Esophagus squamous epithelium (tissue), 5 donors: ENCODE results near the gene TCOF1. TPM values are rescaled to one million over a fixed set of nuclear protein-coding genes. Genes with fewer than 3 reads are reported as not detected.

ENCODE experiments used
- DNase-seq: peaks from one replicate; lab custom pipeline; 2025; lab: John Stamatoyannopoulos, UW
- H3K27ac ChIP-seq, 4 donors: fragments of 200-600 bp; sonication (generic); one replicate each; pipeline ENCODE4 v1.5.1; 2016 to 2019; ENCODE audit warnings: mild to moderate bottlenecking in 1 of 4
- H3K27me3 ChIP-seq, 4 donors: fragments of 200-600 bp; sonication (generic); 1 replicate in 3 of 4; 2 replicates in 1 of 4; pipeline versions ENCODE4 v1.5.1 to v1.6.0; 2017 to 2021; ENCODE audit warnings: antibody characterized with exemption in 1 of 4
- H3K36me3 ChIP-seq, 3 donors: fragments of 200-600 bp; sonication (generic); one replicate each; pipeline ENCODE4 v1.5.1; 2016 to 2019
- H3K4me1 ChIP-seq, 3 donors: fragments of 200-600 bp; sonication (generic); one replicate each; pipeline ENCODE4 v1.5.1; 2017 to 2019
- H3K4me3 ChIP-seq, 4 donors: fragments of 200-600 bp; sonication (generic); 1 replicate in 3 of 4; 2 replicates in 1 of 4; pipeline ENCODE4 v1.5.1; 2016 to 2019; ENCODE audit warnings: mild to moderate bottlenecking in 2 of 4, moderate library complexity in 1 of 4
- H3K9me3 ChIP-seq, 3 donors: fragments of 200-600 bp; sonication (generic); one replicate each; pipeline ENCODE4 v1.5.1; 2016 to 2019
- CTCF ChIP-seq, 6 experiments: fragments of 450-650 bp in 4 of 6; fragments of 200-600 bp in 2 of 6; sonication (generic) in 2 of 6; IDR thresholded peaks; one replicate each; pipeline ENCODE4 v1.5.1; 2016 to 2019; ENCODE audit warnings: antibody characterized with exemption in 6 of 6, mild to moderate bottlenecking in 4 of 6, moderate library complexity in 4 of 6
- POLR2A ChIP-seq, 4 donors: fragments of 450-650 bp; IDR thresholded peaks; one replicate each; pipeline ENCODE4 v1.6.1; 2017; ENCODE audit warnings: antibody characterized with exemption in 4 of 4, mild to moderate bottlenecking in 4 of 4, moderate library complexity in 3 of 4
- WGBS, 2 donors: methylation state at CpG; one replicate each; pipeline ENCODE4 v1.1.5; 2018; 5-methylcytosine and 5-hydroxymethylcytosine counted together
- intact Hi-C: fragments of 100-400 bp; cut with DNase I; formaldehyde crosslinking; loops from one replicate; pipeline ENCODE4 v1.15.0; 2022
- total RNA-seq, 4 donors: library from RNA; depleted of rRNA; stranded (reverse); fragments of >200 nt; gene quantifications; one replicate each; pipeline ENCODE4 v1.1.0, GENCODE V29; 2016
- donor health status: DM: yes; HTN: yes; CAD: no.

TCOF1 gene
- total RNA-seq, 4 donors from 2014 or later = 18.2 to 41.4 (median 24.8) TPM

GRCh38 chr5:150397782-150398721 lies 40.6 kb downstream of the TCOF1 start:
- intact Hi-C loops = no loop called here
- Histone ChIP-seq H3K27me3 (no peaks in the 10 kb centered on the region), H3K4me3 (no peak overlapping the region), H3K36me3 (peaks cover 24 to 100% (median 30%) of the 10 kb centered on the region in 3 donors), H3K4me1 (no peaks in the 10 kb centered on the region), H3K27ac (no peak overlapping the region), H3K9me3 (no peaks in the 10 kb centered on the region)
- no peak for DNase-seq
- TF ChIP-seq POLR2A (IDR thresholded peaks at IDR 0.05) = no peak
- TF ChIP-seq CTCF (IDR thresholded peaks at IDR 0.05) = no peak
- WGBS, 2 donors = 84 to 86% methylated on average over 10 to 13 of the region's 13 CpGs

GRCh38 chr5:150398722-150399523 lies 41.4 kb downstream of the TCOF1 start:
- intact Hi-C loops = no loop called here
- H3K27me3 ChIP-seq = no peaks in the 10 kb centered on the region
- H3K9me3 ChIP-seq = no peaks in the 10 kb centered on the region
- no peak for DNase-seq
- H3K27ac ChIP-seq = no peak overlapping the region
- TF ChIP-seq POLR2A (IDR thresholded peaks at IDR 0.05) = no peak
- TF ChIP-seq CTCF (IDR thresholded peaks at IDR 0.05) = peak in 5 of 6 experiments; percentile 18 to 50 (median 32)
- H3K36me3 ChIP-seq = peaks cover 24 to 100% (median 25%) of the 10 kb centered on the region in 3 donors
- no peak overlapping the region for H3K4me3 ChIP-seq
- no peaks in the 10 kb centered on the region for H3K4me1 ChIP-seq
- 66 to 71% methylated on average over 9 to 12 of the region's 12 CpGs for WGBS, 2 donors

DNA sequence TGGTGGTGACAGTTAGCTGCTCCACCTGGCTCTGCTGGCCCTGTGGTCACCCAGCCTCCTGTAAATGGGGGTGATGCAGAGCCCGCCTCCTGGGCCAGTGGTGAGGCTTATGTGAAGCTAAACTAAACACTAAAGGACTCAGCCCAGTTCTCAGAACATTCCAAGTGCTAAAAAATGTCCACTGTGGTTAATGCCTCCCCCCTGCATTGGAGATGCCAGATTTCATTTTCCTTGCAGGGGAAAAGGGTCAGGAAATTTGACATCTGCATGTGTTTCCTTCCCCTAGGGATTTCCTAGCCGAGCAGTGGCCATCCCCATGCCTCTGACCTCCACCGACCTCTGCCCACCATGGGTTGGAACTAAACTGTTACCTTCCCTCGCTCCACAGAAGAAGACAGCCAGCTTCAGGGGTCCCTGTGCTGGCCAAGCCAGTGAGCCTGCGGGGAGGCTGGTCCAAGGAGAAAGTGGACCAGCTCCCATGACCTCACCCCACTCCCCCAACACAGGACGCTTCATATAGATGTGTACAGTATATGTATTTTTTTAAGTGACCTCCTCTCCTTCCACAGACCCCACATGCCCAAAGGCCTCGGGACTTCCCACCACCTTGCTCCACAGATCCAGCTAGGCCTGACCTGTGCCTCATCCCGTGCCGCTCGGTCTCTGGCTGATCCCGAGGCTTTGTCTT lies 42.2 kb downstream of the TCOF1 start:
- Histone ChIP-seq H3K27ac (no peak overlapping the region), H3K36me3 (peaks cover 20 to 100% (median 26%) of the 10 kb centered on the region in 3 donors), H3K4me1 (no peaks in the 10 kb centered on the region), H3K4me3 (no peak overlapping the region), H3K27me3 (no peaks in the 10 kb centered on the region), H3K9me3 (no peaks in the 10 kb centered on the region)
- TF ChIP-seq CTCF (IDR thresholded peaks at IDR 0.05) (no peak), POLR2A (IDR thresholded peaks at IDR 0.05) (no peak)
- intact Hi-C loops = no loop called here
- WGBS, 2 donors = 74 to 85% methylated on average over 8 to 11 of the region's 11 CpGs
- no peak for DNase-seq

DNA sequence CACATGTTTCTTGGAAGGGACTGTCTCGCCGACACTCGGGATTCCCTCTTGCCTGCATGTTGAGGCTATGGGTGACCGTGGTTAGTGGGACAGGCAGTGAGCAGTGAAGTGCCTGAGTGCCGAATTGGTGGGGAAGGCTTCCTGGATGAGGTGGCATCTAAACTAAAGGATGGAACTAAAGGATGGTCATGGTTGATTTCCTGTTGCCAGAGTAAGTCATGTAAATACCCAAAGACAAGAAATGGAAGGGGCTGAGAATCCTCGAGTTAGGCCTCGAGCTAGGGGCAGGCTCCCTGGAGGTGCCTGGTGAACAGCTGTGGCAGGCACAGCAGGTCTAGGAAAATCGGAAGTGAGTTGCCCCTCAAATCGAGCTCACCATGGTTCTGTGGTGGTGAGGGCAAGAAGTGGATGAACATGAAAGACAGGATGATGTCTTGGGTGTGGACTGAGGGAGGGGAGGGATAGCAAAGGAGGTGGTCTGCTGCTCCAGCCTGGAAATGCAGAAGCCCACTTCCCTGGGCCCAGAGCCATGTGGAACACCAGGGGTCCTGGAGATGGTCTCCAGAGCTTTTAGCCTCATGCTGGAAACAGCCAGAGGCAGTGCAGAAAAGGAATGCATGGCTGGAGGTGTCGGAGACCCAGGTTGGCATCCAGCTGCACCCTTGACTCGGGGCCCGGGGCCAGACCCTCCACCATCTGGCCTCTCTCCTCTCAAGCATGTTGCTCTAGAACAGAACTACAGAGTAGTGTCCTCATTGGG lies 43.0 kb downstream of the TCOF1 start:
- DNase-seq = no peak
- Histone ChIP-seq H3K36me3 (peaks cover 23 to 100% (median 28%) of the 10 kb centered on the region in 3 donors), H3K27me3 (no peaks in the 10 kb centered on the region), H3K4me3 (no peak overlapping the region), H3K9me3 (no peaks in the 10 kb centered on the region), H3K27ac (no peak overlapping the region), H3K4me1 (no peaks in the 10 kb centered on the region)
- WGBS, 2 donors = 76 to 78% methylated on average over 10 to 11 of the region's 12 CpGs
- TF ChIP-seq POLR2A (IDR thresholded peaks at IDR 0.05) = no peak
- TF ChIP-seq CTCF (IDR thresholded peaks at IDR 0.05) = no peak
- intact Hi-C loops = no loop called here
